HepG2 (cell line): ENCODE data around the gene ZNF488.

Experiments used
- CTCF ChIP-seq: sonication (generic); formaldehyde crosslinking; IDR thresholded peaks from 2 replicates; pipeline ENCODE4 v1.5.0; 2020; ENCODE audit warnings: mild to moderate bottlenecking, missing genetic modification reagents, moderate library complexity
- NBN ChIP-seq: fragments of 450-650 bp; conservative IDR thresholded peaks from 2 replicates; pipeline ENCODE4 v1.6.1; 2017

GRCh38 chr10:47323087-47323486 lies 61.0 kb downstream of the ZNF488 start:
- TF ChIP-seq NBN (no peak), CTCF (CRISPR knock-in tag) (no peak)
